ENCODE measurements around the gene SH3RF1.

DNA sequence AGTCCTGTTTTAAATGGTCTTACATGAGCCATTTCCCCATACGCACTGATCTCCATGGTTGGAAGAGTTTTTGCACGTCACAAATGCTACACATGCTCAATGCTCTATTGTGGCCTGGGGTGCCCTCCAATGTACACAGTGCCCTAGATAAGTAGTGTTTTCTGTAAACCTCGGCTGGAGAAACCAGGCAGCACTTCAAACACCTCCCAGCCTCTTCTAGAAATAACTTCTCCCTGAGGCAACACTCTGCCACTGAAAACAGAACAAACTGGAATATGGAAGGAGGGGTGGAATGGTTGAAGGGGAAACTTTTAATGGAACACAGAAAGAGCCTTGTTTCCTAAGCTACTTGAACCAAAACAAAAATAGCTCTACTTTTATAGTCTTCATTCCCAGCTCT is 136.8 kb downstream of the SH3RF1 start:
- TF ChIP-seq, protein P1, sequence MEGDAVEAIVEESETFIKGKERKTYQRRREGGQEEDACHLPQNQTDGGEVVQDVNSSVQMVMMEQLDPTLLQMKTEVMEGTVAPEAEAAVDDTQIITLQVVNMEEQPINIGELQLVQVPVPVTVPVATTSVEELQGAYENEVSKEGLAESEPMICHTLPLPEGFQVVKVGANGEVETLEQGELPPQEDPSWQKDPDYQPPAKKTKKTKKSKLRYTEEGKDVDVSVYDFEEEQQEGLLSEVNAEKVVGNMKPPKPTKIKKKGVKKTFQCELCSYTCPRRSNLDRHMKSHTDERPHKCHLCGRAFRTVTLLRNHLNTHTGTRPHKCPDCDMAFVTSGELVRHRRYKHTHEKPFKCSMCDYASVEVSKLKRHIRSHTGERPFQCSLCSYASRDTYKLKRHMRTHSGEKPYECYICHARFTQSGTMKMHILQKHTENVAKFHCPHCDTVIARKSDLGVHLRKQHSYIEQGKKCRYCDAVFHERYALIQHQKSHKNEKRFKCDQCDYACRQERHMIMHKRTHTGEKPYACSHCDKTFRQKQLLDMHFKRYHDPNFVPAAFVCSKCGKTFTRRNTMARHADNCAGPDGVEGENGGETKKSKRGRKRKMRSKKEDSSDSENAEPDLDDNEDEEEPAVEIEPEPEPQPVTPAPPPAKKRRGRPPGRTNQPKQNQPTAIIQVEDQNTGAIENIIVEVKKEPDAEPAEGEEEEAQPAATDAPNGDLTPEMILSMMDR (IDR thresholded peaks at IDR 0.05) = no peak
- no peak for TF ChIP-seq POLR2A (IDR thresholded peaks at IDR 0.05)

Measured in body of pancreas (tissue), 4 donors.